Activated CD4-positive, alpha-beta T cell treated with anti-CD3 and anti-CD28 coated beads, Interleukin-2, Interleukin-4, amounts not matched to agents 100 ng/mL and 50 ng/mL, durations not matched to agents 16 hours and 8 hours (primary cell): ENCODE data around the gene ANO2.
"Not testable (repeated sequence)": the region's sequence is repeated elsewhere in the genome, so short reads cannot be mapped to it uniquely, and the experiment has no call there.

Experiments
- DNase-seq: peaks from one replicate; pipeline ENCODE4 v3.0.0-alpha.2; 2020; ENCODE audit warnings: low spot score

Gene ANO2

GRCh38 chr12:5720381-5721005 is 224.6 kb downstream of the ANO2 start:
- DNase-seq = no peak

- DNase-seq = no peak
Observed at GRCh38 chr12:5718680-5719079, 226.4 kb downstream of the ANO2 start.

- DNase-seq = no peak
Observed at GRCh38 chr12:5718073-5718472, 227.0 kb downstream of the ANO2 start.

- no peak for DNase-seq
Observed at GRCh38 chr12:5716976-5717375, 228.1 kb downstream of the ANO2 start.

- DNase-seq = no peak
Observed at GRCh38 chr12:5716201-5716600, 228.9 kb downstream of the ANO2 start.

- DNase-seq = no peak
Observed at GRCh38 chr12:5715021-5715420, 230.0 kb downstream of the ANO2 start.

- no peak for DNase-seq
Observed at GRCh38 chr12:5713599-5714081, 231.4 kb downstream of the ANO2 start.

GRCh38 chr12:5710260-5710878 is 234.7 kb downstream of the ANO2 start:
- DNase-seq = no peak

GRCh38 chr12:5708371-5708770 is 236.7 kb downstream of the ANO2 start:
- no peak for DNase-seq

- no peak for DNase-seq
Observed at GRCh38 chr12:5706247-5706646, 238.8 kb downstream of the ANO2 start.

- DNase-seq = no peak
Observed at GRCh38 chr12:5705791-5706190, 239.3 kb downstream of the ANO2 start.

- no peak for DNase-seq
Observed at GRCh38 chr12:5694759-5695409, 250.2 kb downstream of the ANO2 start.

GRCh38 chr12:5692850-5693249 is 252.2 kb downstream of the ANO2 start:
- DNase-seq = no peak

GRCh38 chr12:5691943-5692342 is 253.1 kb downstream of the ANO2 start:
- DNase-seq = no peak

GRCh38 chr12:5690240-5690639 is 254.8 kb downstream of the ANO2 start:
- no peak for DNase-seq

- no peak for DNase-seq
Observed at GRCh38 chr12:5689773-5690172, 255.3 kb downstream of the ANO2 start.

- DNase-seq = no peak
Observed at GRCh38 chr12:5688226-5688625, 256.8 kb downstream of the ANO2 start.

GRCh38 chr12:5685935-5686334 is 259.1 kb downstream of the ANO2 start:
- no peak for DNase-seq

- DNase-seq = no peak
Observed at GRCh38 chr12:5684989-5685388, 260.1 kb downstream of the ANO2 start.

GRCh38 chr12:5682581-5682980 is 262.5 kb downstream of the ANO2 start:
- no peak for DNase-seq

- DNase-seq = no peak
Observed at GRCh38 chr12:5678176-5678575, 266.9 kb downstream of the ANO2 start.

- DNase-seq = not testable (repeated sequence)
Observed at GRCh38 chr12:5669624-5670023, 275.4 kb downstream of the ANO2 start.

GRCh38 chr12:5665615-5666014 is 279.4 kb downstream of the ANO2 start:
- DNase-seq = no peak
